Measurements from ENCODE around the gene FRMD3.

The FRMD3 gene

GRCh38 chr9:83199832-83200231 lies 338.4 kb downstream of the FRMD3 start:
- Mint-ChIP-seq H3K27ac (no peak overlapping the region), H3K27me3 (ENCODE audit: low read depth, poor library complexity) (peaks cover 7% of the 10 kb centered on the region), H3K9me3 (no peaks in the 10 kb centered on the region), H3K4me3 (no peak overlapping the region), H3K4me1 (peaks cover 21% of the 10 kb centered on the region), H3K36me3 (ENCODE audit: low read depth) (no peaks in the 10 kb centered on the region)
- TF ChIP-seq CTCF (IDR thresholded peaks at IDR 0.05): no peak
- DNase-seq: no peak

- H3K9me3 Mint-ChIP-seq: no peaks in the 10 kb centered on the region
- TF ChIP-seq CTCF (IDR thresholded peaks at IDR 0.05): peak; percentile 52
- H3K36me3 Mint-ChIP-seq (ENCODE audit: low read depth): no peaks in the 10 kb centered on the region
- H3K4me3 Mint-ChIP-seq: no peak overlapping the region
- H3K27ac Mint-ChIP-seq: no peak overlapping the region
- H3K4me1 Mint-ChIP-seq: peaks cover 21% of the 10 kb centered on the region
- H3K27me3 Mint-ChIP-seq (ENCODE audit: low read depth, poor library complexity): peaks cover 7% of the 10 kb centered on the region
- peak; percentile 33 for DNase-seq
Observed at GRCh38 chr9:83199240-83199639, 339.0 kb downstream of the FRMD3 start.

GRCh38 chr9:83198371-83198770 lies 339.8 kb downstream of the FRMD3 start:
- TF ChIP-seq CTCF (IDR thresholded peaks at IDR 0.05): no peak
- Mint-ChIP-seq H3K27me3 (ENCODE audit: low read depth, poor library complexity) (peaks cover 7% of the 10 kb centered on the region), H3K36me3 (ENCODE audit: low read depth) (no peaks in the 10 kb centered on the region), H3K4me1 (peaks cover 21% of the 10 kb centered on the region), H3K27ac (no peak overlapping the region), H3K4me3 (no peak overlapping the region), H3K9me3 (no peaks in the 10 kb centered on the region)
- no peak for DNase-seq

GRCh38 chr9:83197591-83197990 lies 340.6 kb downstream of the FRMD3 start:
- Mint-ChIP-seq H3K9me3 (no peaks in the 10 kb centered on the region), H3K4me3 (no peak overlapping the region), H3K4me1 (peaks cover 21% of the 10 kb centered on the region), H3K36me3 (ENCODE audit: low read depth) (no peaks in the 10 kb centered on the region), H3K27me3 (ENCODE audit: low read depth, poor library complexity) (peaks cover 10% of the 10 kb centered on the region), H3K27ac (peak overlapping the region; percentile 68)
- no peak for DNase-seq
- no peak for TF ChIP-seq CTCF (IDR thresholded peaks at IDR 0.05)

- no peaks in the 10 kb centered on the region for H3K36me3 Mint-ChIP-seq (ENCODE audit: low read depth)
- TF ChIP-seq CTCF (IDR thresholded peaks at IDR 0.05): no peak
- peaks cover 21% of the 10 kb centered on the region for H3K4me1 Mint-ChIP-seq
- DNase-seq: no peak
- no peaks in the 10 kb centered on the region for H3K9me3 Mint-ChIP-seq
- H3K27me3 Mint-ChIP-seq (ENCODE audit: low read depth, poor library complexity): peaks cover 10% of the 10 kb centered on the region
- no peak overlapping the region for H3K4me3 Mint-ChIP-seq
- H3K27ac Mint-ChIP-seq: no peak overlapping the region
Observed at GRCh38 chr9:83196946-83197345, 341.3 kb downstream of the FRMD3 start.
